Gastroesophageal sphincter (tissue), 4 donors: ENCODE results near the gene DEAF1. TPM values are rescaled to one million over a fixed set of nuclear protein-coding genes. Genes with fewer than 3 reads are reported as not detected.

Experiments used
- ATAC-seq: fragments of 150-250 bp; one replicate; pipeline ENCODE4 v1.9.1; 2016; ENCODE audit warnings: mild to moderate bottlenecking, moderate library complexity
- H3K27ac ChIP-seq, 4 donors: fragments of 200-600 bp; sonication (generic) in 3 of 4; 1 replicate in 3 of 4; 2 replicates in 1 of 4; pipeline ENCODE4 v1.5.1; 2016 to 2019
- H3K27me3 ChIP-seq: fragments of 200-600 bp; sonication (generic); one replicate; pipeline ENCODE4 v1.5.1; 2019
- H3K36me3 ChIP-seq, 2 donors: fragments of 200-600 bp; sonication (generic); one replicate each; pipeline ENCODE4 v1.5.1; 2019; ENCODE audit warnings: control low read depth in 1 of 2
- H3K4me1 ChIP-seq, 3 donors: fragments of 200-600 bp; sonication (generic); 1 replicate in 2 of 3; 2 replicates in 1 of 3; pipeline ENCODE4 v1.5.1; 2016 to 2019; ENCODE audit warnings: control low read depth in 2 of 3
- H3K4me3 ChIP-seq, 2 donors: fragments of 200-600 bp; sonication (generic); one replicate each; pipeline ENCODE4 v1.5.1; 2019; ENCODE audit warnings: mild to moderate bottlenecking in 1 of 2, moderate library complexity in 1 of 2
- H3K9me3 ChIP-seq, 3 donors: fragments of 200-600 bp; sonication (generic); one replicate each; pipeline ENCODE4 v1.5.1; 2017 to 2019; ENCODE audit warnings: control low read depth in 2 of 3
- CTCF ChIP-seq, 4 experiments: fragments of 200-600 bp in 2 of 4; fragments of 450-650 bp in 2 of 4; sonication (generic) in 1 of 4; IDR thresholded peaks; one replicate each; pipeline ENCODE4 v1.5.1; 2017 to 2019; ENCODE audit warnings: antibody characterized with exemption in 4 of 4, mild to moderate bottlenecking in 2 of 4, moderate library complexity in 2 of 4
- EP300 ChIP-seq: sonication (generic); formaldehyde crosslinking; IDR thresholded peaks from one replicate; pipeline ENCODE4 v1.6.1; 2017; ENCODE audit warnings: antibody characterized with exemption, mild to moderate bottlenecking
- POLR2A ChIP-seq, 2 donors: fragments of 450-650 bp; IDR thresholded peaks; one replicate each; pipeline ENCODE4 v1.6.1; 2017; ENCODE audit warnings: antibody characterized with exemption in 2 of 2, mild to moderate bottlenecking in 2 of 2, moderate library complexity in 1 of 2
- POLR2AphosphoS5 ChIP-seq: sonication (generic); formaldehyde crosslinking; IDR thresholded peaks from one replicate; pipeline ENCODE4 v1.6.1; 2017; ENCODE audit warnings: antibody characterized with exemption
- WGBS, 2 donors: methylation state at CpG; one replicate each; pipeline ENCODE4 v1.1.5; 2018; ENCODE audit warnings: low coverage in 1 of 2; 5-methylcytosine and 5-hydroxymethylcytosine counted together
- total RNA-seq, 4 donors: library from RNA; depleted of rRNA; stranded (reverse); fragments of >200 nt; gene quantifications; one replicate each; pipeline ENCODE4 v1.1.0, GENCODE V29; 2016

DEAF1 gene
- total RNA-seq, 4 donors from 2014 or later: 19.9 to 45.0 (median 35.0) TPM

- Histone ChIP-seq H3K4me3 (no peak overlapping the region), H3K27me3 (peaks cover 100% of the 10 kb centered on the region), H3K4me1 (peaks cover 0 to 73% (median 44%) of the 10 kb centered on the region in 3 donors), H3K9me3 (no peaks in the 10 kb centered on the region), H3K36me3 (no peaks in the 10 kb centered on the region), H3K27ac (no peak overlapping the region)
- no CpG with 5 or more reads among the region's 19 CpGs for WGBS, 2 donors
- ATAC-seq: no peak
- TF ChIP-seq EP300 (no peak), CTCF (IDR thresholded peaks at IDR 0.05) (no peak), POLR2A (IDR thresholded peaks at IDR 0.05) (no peak), POLR2AphosphoS5 (no peak)
These were observed 29.2 kb upstream of the DEAF1 start for GRCh38 chr11:724049-724777.

DNA sequence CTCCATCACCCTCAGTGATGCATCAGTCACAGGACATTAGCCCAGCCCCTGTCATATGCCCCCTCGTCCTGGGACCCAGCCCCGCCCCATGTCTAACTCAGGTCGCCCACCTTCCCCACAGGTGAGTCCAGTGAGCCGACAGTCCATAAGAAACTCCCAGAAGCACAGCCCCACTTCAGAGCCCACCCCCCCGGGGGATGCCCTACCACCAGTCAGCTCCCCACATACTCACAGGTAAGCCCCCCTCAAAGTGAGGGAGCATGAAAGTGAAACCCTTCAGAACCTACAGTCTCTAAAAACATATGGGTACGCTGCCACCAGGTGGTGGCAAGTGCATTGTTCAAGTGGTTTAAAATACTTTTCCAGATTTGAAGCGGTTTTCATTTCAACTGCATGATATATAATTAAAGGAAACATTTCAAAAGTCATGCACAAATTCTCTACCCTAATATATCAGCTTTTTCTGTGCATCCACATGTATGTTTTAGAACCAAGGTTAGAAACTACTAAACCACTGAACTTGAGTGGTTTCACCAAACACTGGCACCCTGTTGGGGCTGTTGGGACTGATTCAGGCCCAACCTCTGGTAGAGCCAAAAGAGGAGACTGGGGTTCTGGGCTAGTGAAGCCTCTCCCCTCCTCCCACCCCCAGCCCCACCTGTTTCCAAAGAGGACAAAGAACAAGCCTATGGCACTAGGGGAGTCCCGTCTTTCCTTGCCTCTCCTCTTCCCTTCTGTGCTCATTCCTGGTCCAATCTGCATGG is 28.3 kb upstream of the DEAF1 start:
- Histone ChIP-seq H3K36me3 (no peaks in the 10 kb centered on the region), H3K27me3 (peaks cover 97% of the 10 kb centered on the region), H3K9me3 (no peaks in the 10 kb centered on the region), H3K4me1 (peaks cover 0 to 64% (median 36%) of the 10 kb centered on the region in 3 donors), H3K27ac (no peak overlapping the region), H3K4me3 (no peak overlapping the region)
- ATAC-seq: no peak
- TF ChIP-seq CTCF (IDR thresholded peaks at IDR 0.05): peak in 3 of 4 experiments; percentile 64 to 86 (median 66)
- no peak for TF ChIP-seq POLR2AphosphoS5
- WGBS, 2 donors: 24 to 47% methylated on average over 3 of the region's 8 CpGs

DNA sequence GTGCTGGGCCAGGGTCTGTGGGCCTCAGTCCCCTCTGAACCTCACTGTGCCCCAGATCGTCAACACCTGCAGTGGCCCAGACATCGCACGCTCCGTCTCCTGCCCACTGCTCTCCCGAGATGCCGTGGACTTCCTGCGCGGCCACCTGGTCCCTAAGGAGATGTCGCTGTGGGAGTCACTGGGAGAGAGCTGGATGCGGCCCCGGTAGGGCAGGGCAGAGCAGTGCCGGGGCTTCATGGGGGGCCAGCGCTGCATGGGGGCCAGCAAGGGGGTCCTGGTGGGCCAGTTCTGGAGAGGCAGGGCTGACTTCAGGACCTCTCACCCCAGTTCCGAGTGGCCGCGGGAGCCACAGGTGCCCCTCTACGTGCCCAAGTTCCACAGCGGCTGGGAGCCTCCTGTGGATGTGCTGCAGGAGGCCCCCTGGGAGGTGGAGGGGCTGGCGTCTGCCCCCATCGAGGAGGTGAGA is 27.4 kb upstream of the DEAF1 start:
- H3K9me3 ChIP-seq: no peaks in the 10 kb centered on the region
- TF ChIP-seq POLR2A (IDR thresholded peaks at IDR 0.05) (no peak), POLR2AphosphoS5 (no peak), EP300 (no peak), CTCF (IDR thresholded peaks at IDR 0.05) (no peak)
- H3K27ac ChIP-seq: no peak overlapping the region
- H3K4me1 ChIP-seq: peaks cover 0 to 55% (median 27%) of the 10 kb centered on the region in 3 donors
- no peak overlapping the region for H3K4me3 ChIP-seq
- no peak for ATAC-seq
- no peaks in the 10 kb centered on the region for H3K36me3 ChIP-seq
- no CpG with 5 or more reads among the region's 20 CpGs for WGBS, 2 donors
- peaks cover 89% of the 10 kb centered on the region for H3K27me3 ChIP-seq

DNA sequence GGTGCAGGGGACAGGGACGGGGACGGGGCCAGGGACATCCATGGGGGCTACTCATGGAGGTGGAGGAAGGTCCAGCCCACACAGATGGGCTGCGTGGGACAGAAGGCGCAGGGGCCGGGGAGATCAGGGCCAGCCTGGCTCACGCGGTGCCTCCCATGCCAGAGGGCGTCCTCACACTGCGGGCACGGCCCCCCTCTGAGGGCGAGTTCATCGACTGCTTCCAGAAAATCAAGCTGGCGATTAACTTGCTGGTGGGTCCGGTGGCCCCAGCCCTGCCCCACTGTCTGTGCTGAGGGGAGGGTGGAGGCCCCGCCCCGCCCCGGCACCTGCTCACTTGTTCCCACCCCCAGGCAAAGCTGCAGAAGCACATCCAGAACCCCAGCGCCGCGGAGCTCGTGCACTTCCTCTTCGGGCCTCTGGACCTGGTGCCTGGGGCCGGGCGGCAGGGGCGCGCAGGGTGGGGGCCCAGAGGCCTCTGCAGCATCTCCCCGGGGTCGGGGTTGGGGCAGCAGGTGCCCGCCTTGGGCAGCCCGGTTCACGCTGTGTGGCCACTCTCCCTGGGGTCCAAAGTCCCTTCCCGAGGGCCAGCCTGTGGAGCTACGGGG is 26.8 kb upstream of the DEAF1 start:
- peaks cover 86% of the 10 kb centered on the region for H3K27me3 ChIP-seq
- 60% methylated on average over 1 of the region's 33 CpGs; no CpG with 5 or more reads in 1 of the 2 donors for WGBS, 2 donors
- H3K9me3 ChIP-seq: no peaks in the 10 kb centered on the region
- no peak overlapping the region for H3K4me3 ChIP-seq
- TF ChIP-seq POLR2AphosphoS5: no peak
- no peak overlapping the region for H3K27ac ChIP-seq
- H3K4me1 ChIP-seq: peaks cover 0 to 50% (median 26%) of the 10 kb centered on the region in 3 donors
- no peaks in the 10 kb centered on the region for H3K36me3 ChIP-seq
- ATAC-seq: no peak

GRCh38 chr11:721247-721740 is 26.3 kb upstream of the DEAF1 start:
- Histone ChIP-seq H3K27ac (no peak overlapping the region), H3K27me3 (peaks cover 80% of the 10 kb centered on the region), H3K4me3 (peak overlapping the region in 1 of 2 donors; percentile 34), H3K4me1 (peaks cover 0 to 45% (median 21%) of the 10 kb centered on the region in 3 donors), H3K9me3 (no peaks in the 10 kb centered on the region), H3K36me3 (no peaks in the 10 kb centered on the region)
- no peak for ATAC-seq
- TF ChIP-seq CTCF (IDR thresholded peaks at IDR 0.05): no peak
- no peak for TF ChIP-seq EP300
- TF ChIP-seq POLR2AphosphoS5: no peak
- no peak for TF ChIP-seq POLR2A (IDR thresholded peaks at IDR 0.05)
- WGBS, 2 donors: 39% methylated on average over 3 of the region's 28 CpGs; no CpG with 5 or more reads in 1 of the 2 donors
